Gastrocnemius medialis (tissue), 4 donors: ENCODE results near the gene MAP7D2. TPM values are rescaled to one million over a fixed set of nuclear protein-coding genes. Genes with fewer than 3 reads are reported as not detected.
A peak's percentile ranks its signal among the peaks of the same experiment; 100 is the strongest.
"Not testable (repeated sequence)": the region's sequence is repeated elsewhere in the genome, so short reads cannot be mapped to it uniquely, and the experiment has no call there.

Source experiments
- ATAC-seq, 2 donors: fragments of 150-250 bp; one replicate each; pipeline ENCODE4 v1.9.1; 2016
- DNase-seq, 2 donors: peaks; one replicate each; pipeline ENCODE4 v3.0.0-alpha.2; 2019
- H3K27ac ChIP-seq, 4 donors: fragments of 200-600 bp; sonication (generic); 1 replicate in 1 of 4; 2 replicates in 3 of 4; pipeline ENCODE4 v1.5.1; 2016 to 2018; ENCODE audit warnings: mild to moderate bottlenecking in 2 of 4, moderate library complexity in 1 of 4
- H3K27me3 ChIP-seq, 3 donors: fragments of 200-600 bp; sonication (generic) in 2 of 3; 1 replicate in 1 of 3; 2 replicates in 2 of 3; pipeline versions ENCODE4 v1.5.1 to v1.6.0; 2016 to 2019; ENCODE audit warnings: mild to moderate bottlenecking in 1 of 3, moderate library complexity in 1 of 3
- H3K36me3 ChIP-seq, 2 donors: fragments of 200-600 bp; sonication (generic) in 1 of 2; one replicate each; pipeline ENCODE4 v1.5.1; 2017 to 2018
- H3K4me1 ChIP-seq, 2 donors: fragments of 200-600 bp; sonication (generic) in 1 of 2; one replicate each; pipeline ENCODE4 v1.5.1; 2016 to 2017; ENCODE audit warnings: mild to moderate bottlenecking in 2 of 2
- H3K4me3 ChIP-seq, 4 donors: fragments of 200-600 bp; sonication (generic) in 3 of 4; 1 replicate in 1 of 4; 2 replicates in 3 of 4; pipeline ENCODE4 v1.5.1; 2016 to 2019; ENCODE audit warnings: mild to moderate bottlenecking in 2 of 4
- H3K9me3 ChIP-seq, 3 donors: fragments of 200-600 bp; sonication (generic) in 2 of 3; 1 replicate in 1 of 3; 2 replicates in 2 of 3; pipeline ENCODE4 v1.5.1; 2016 to 2019
- POLR2A ChIP-seq, 2 donors: fragments of 450-650 bp; IDR thresholded peaks; one replicate each; pipeline ENCODE4 v1.6.1; 2017; ENCODE audit warnings: antibody characterized with exemption in 2 of 2, mild to moderate bottlenecking in 2 of 2, moderate library complexity in 2 of 2
- in situ Hi-C, 4 donors: fragments of 200-750 bp; cut with MboI; loops; one replicate each; pipeline versions ENCODE4 v1.15.0 to v1.8.0; 2017; ENCODE audit warnings: low sequenced_read_pairs in 4 of 4
- intact Hi-C: fragments of 100-400 bp; cut with DNase I; formaldehyde crosslinking; loops from one replicate; pipeline ENCODE4 v1.15.1; 2023; ENCODE audit warnings: low total_unique reads
- total RNA-seq, 4 donors: library from RNA; depleted of rRNA; stranded (reverse); fragments of >200 nt; gene quantifications; one replicate each; pipeline versions ENCODE4 v1.1.0 to v1.2.3, GENCODE V29; 2016
- TF ChIP-seq, protein P1 (sequence below), 5 experiments: fragments of 450-650 bp in 3 of 5; fragments of 200-600 bp in 2 of 5; sonication (generic) in 2 of 5; IDR thresholded peaks in 4 of 5; conservative IDR thresholded peaks in 1 of 5; 1 replicate in 4 of 5; 2 replicates in 1 of 5; pipeline ENCODE4 v1.5.1; 2016 to 2019; ENCODE audit warnings: antibody characterized with exemption in 5 of 5, mild to moderate bottlenecking in 3 of 5, moderate library complexity in 3 of 5

The MAP7D2 gene
- under 1 TPM in 3 of 4 donors, not detected in 1; 0.13 to 0.51 (median 0.47) TPM for total RNA-seq

DNA sequence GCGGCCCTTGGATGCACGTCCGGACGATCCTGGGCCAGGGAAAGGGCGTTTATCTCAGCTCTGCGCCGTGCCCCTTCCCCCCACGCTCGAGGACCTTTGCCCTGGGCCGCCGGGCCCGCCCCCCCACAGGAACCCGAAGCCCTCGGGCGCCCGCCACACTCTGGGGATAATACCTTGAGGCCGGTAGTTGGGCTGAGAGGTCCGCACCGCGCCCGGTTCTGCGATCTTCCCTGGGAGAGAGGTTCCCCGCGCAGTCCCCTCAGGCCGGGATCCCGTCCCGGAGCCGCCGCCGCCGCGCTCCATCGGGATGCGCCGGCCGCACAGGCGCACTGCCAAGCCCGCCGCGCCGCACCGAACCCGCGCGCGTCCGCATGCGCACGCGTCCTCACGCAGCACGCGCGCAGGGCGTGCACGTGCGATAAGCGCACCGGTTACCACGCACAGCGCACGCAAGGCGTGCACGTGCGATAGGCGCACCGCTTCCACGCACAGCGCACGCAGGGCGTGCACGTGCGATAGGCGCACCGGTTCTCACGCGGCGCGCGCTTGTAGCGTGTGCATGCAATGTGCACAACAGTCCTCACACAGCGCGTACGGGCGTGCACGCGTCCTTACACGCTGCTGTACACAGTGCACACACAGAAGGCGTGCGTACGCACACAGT lies at the start of gene MAP7D2:
Gene MAP7D2 (minus strand): TSS at position 331 of the 664 bp plus-strand sequence. CDS start 28 bp downstream, at position 303.
- H3K27ac ChIP-seq, result no peak within 1 kb of the TSS
- ATAC-seq (no peak), DNase-seq (no peak)
- TF ChIP-seq, protein P1, sequence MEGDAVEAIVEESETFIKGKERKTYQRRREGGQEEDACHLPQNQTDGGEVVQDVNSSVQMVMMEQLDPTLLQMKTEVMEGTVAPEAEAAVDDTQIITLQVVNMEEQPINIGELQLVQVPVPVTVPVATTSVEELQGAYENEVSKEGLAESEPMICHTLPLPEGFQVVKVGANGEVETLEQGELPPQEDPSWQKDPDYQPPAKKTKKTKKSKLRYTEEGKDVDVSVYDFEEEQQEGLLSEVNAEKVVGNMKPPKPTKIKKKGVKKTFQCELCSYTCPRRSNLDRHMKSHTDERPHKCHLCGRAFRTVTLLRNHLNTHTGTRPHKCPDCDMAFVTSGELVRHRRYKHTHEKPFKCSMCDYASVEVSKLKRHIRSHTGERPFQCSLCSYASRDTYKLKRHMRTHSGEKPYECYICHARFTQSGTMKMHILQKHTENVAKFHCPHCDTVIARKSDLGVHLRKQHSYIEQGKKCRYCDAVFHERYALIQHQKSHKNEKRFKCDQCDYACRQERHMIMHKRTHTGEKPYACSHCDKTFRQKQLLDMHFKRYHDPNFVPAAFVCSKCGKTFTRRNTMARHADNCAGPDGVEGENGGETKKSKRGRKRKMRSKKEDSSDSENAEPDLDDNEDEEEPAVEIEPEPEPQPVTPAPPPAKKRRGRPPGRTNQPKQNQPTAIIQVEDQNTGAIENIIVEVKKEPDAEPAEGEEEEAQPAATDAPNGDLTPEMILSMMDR (IDR thresholded peaks at IDR 0.05 in 4 of 5, conservative IDR thresholded peaks at IDR 0.05 in 1 of 5), result no peak
- no peak for TF ChIP-seq POLR2A (IDR thresholded peaks at IDR 0.05)
- H3K9me3 ChIP-seq, result no peaks in the 10 kb centered on the region
- H3K4me1 ChIP-seq, result peaks cover 0 to 4% of the 10 kb centered on the region in 2 donors
- intact Hi-C loops, result no loop called here
- no peaks in the 10 kb centered on the region for H3K36me3 ChIP-seq
- in situ Hi-C loops, result no loop called here
- peaks cover 0 to 12% (median 9%) of the 10 kb centered on the region in 3 donors for H3K27me3 ChIP-seq
- peak within 1 kb of the TSS in 3 of 4 donors; percentile 18 to 36 (median 31) for H3K4me3 ChIP-seq

DNA sequence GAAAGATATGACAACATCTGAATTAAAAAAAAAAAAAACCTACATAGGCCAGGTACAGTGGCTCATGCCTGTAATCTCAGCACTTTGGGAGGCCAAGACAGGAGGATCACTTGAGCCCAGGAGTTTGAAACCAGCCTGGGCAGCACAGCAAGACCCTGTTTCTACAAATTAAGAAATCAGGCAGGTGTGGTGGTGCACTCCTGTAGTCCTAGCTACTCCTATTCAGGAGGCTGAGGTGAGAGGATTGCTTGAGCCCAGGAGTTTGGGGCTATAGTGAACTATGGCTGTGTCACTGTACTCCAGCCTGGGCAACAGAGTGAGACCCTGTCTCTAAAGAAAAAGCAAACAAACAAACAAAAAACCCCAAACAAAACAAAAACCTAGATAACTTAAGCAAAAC lies 45.8 kb upstream of the MAP7D2 start:
- in situ Hi-C loops, H3K27me3 ChIP-seq, H3K4me3 ChIP-seq, H3K27ac ChIP-seq, DNase-seq, H3K4me1 ChIP-seq, intact Hi-C loops, ATAC-seq, H3K9me3 ChIP-seq: not testable (repeated sequence)
- peaks cover 0 to 24% of the 10 kb centered on the region in 2 donors for H3K36me3 ChIP-seq

DNA sequence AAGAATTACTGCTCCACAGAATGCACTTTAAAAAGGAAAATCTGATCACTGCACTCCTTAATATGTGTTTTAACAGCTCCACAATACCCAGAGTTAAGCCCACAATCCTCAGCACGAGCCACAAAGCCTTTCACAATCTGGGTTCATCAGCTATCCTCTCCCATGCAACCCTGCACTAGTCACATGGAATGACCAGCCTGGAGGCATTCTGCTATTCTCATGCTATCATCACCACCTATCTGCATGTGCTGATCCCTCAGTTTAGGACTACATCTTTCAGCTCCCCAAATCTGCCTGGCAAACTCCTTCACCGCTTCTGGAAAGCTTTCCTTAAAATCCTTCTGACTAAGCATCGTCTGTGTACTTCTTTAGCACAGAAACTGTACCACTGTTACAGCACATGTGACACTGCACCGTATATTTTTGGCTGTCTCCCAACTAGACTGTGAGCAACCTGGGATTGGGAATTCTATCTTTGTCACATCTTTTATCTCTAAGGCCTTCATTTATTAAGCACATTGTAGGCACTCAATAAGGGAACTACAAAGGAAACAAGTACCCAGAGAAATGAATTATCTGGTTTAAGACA lies 43.2 kb upstream of the MAP7D2 start:
- TF ChIP-seq, protein P1 (IDR thresholded peaks at IDR 0.05 in 4 of 5, conservative IDR thresholded peaks at IDR 0.05 in 1 of 5), result no peak
- TF ChIP-seq POLR2A (IDR thresholded peaks at IDR 0.05), result no peak
- no peak for ATAC-seq
- DNase-seq, result no peak
- Histone ChIP-seq H3K36me3 (peaks cover 0 to 44% of the 10 kb centered on the region in 2 donors), H3K27me3 (no peaks in the 10 kb centered on the region), H3K27ac (no peak overlapping the region), H3K4me3 (no peak overlapping the region), H3K9me3 (no peaks in the 10 kb centered on the region), H3K4me1 (no peaks in the 10 kb centered on the region)
- in situ Hi-C loops, result no loop called here
- intact Hi-C loops, result no loop called here

DNA sequence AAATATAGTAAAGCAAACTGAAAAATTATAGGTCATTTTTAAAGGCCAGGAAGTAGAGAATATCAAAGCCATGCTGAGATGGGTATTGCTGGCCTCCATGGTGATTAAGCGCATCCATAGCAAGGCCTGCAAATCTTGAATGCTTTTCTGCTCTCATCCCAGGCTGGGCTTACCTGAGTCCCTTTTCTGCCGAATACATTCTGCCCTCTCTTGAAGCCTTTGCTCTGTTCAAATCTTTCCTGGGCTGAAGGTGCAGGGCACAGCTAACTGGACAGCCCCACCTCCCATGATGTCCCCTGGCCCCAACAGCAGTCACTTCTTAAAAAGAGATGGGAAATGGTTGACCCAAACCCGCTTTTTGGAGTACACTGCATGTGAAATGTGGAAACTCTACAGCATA lies 35.0 kb upstream of the MAP7D2 start:
- no peak overlapping the region for H3K4me3 ChIP-seq
- peaks cover 0 to 19% of the 10 kb centered on the region in 2 donors for H3K36me3 ChIP-seq
- no peak overlapping the region for H3K27ac ChIP-seq
- in situ Hi-C loops, result no loop called here
- no peak for DNase-seq
- intact Hi-C loops, result no loop called here
- no peaks in the 10 kb centered on the region for H3K9me3 ChIP-seq
- ATAC-seq, result no peak
- TF ChIP-seq POLR2A (IDR thresholded peaks at IDR 0.05), result no peak
- TF ChIP-seq, protein P1 (IDR thresholded peaks at IDR 0.05 in 4 of 5, conservative IDR thresholded peaks at IDR 0.05 in 1 of 5), result no peak
- no peaks in the 10 kb centered on the region for H3K4me1 ChIP-seq
- no peaks in the 10 kb centered on the region for H3K27me3 ChIP-seq

DNA sequence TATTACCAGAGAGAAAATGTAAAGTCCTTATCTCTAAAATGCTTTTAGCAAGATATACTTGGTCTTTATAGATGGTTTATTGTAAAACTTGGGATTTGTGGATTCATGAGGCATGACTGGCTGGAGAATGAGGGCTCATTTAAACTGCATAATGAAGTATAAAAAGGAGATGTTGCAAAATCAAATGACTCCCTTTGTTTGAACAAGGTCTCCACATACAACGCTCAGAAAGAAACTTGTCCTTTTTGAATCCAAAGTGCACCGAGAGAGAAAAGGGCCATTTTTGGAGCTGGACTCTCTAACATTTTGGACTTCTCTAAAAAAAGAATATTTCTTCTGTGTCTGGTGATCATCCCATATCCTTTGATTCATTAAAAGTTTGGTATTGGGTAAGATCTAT lies 32.6 kb upstream of the MAP7D2 start:
- DNase-seq (no peak), ATAC-seq (no peak)
- intact Hi-C loops, result loop anchor here (10.0 kb wide), 1 partner anchor 295 kb away; no protein-coding TSS in a partner anchor
- in situ Hi-C loops, result no loop called here
- Histone ChIP-seq H3K27ac (no peak overlapping the region), H3K9me3 (no peaks in the 10 kb centered on the region), H3K4me3 (no peak overlapping the region), H3K36me3 (peaks cover 0 to 7% of the 10 kb centered on the region in 2 donors), H3K27me3 (no peaks in the 10 kb centered on the region), H3K4me1 (no peaks in the 10 kb centered on the region)
- TF ChIP-seq, protein P1 (IDR thresholded peaks at IDR 0.05 in 4 of 5, conservative IDR thresholded peaks at IDR 0.05 in 1 of 5), result no peak
- TF ChIP-seq POLR2A (IDR thresholded peaks at IDR 0.05), result no peak
